ENCODE measurements around the gene ST6GAL1. TPM values are rescaled to one million over a fixed set of nuclear protein-coding genes. Genes with fewer than 3 reads are reported as not detected.

Gene ST6GAL1
- polyA plus RNA-seq, 1 donor, result 15.8 TPM

GRCh38 chr3:187122261-187122660 is 191.9 kb downstream of the ST6GAL1 start:
- no peak for DNase-seq

- no peak for DNase-seq
Measured at GRCh38 chr3:187125319-187126031, 195.1 kb downstream of the ST6GAL1 start.

Other genes starting within 250 kb of the ST6GAL1 start
- 0.06 TPM for gene KNG1, start 213.2 kb upstream of the ST6GAL1 start, polyA plus RNA-seq (ENCODE audit: insufficient read length)
- 506 TPM for gene EIF4A2, start 146.9 kb upstream of the ST6GAL1 start, polyA plus RNA-seq (ENCODE audit: insufficient read length)
- gene RFC4, start 124.0 kb upstream of the ST6GAL1 start, polyA plus RNA-seq (ENCODE audit: insufficient read length), result 20.7 TPM
- gene ADIPOQ, start 87.8 kb upstream of the ST6GAL1 start, polyA plus RNA-seq (ENCODE audit: insufficient read length), result 7.3 TPM
- 7.6 TPM for gene RPL39L, start 209.0 kb downstream of the ST6GAL1 start, polyA plus RNA-seq (ENCODE audit: insufficient read length)

Measured in hindlimb muscle (tissue), 1 donor.